HG02763 (cell line): ENCODE results near the gene ACTC1.
"Not testable (repeated sequence)": the region's sequence is repeated elsewhere in the genome, so short reads cannot be mapped to it uniquely, and the experiment has no call there.

ENCODE experiments used
- ATAC-seq: cut with Tn5 transposase; IDR thresholded peaks from one replicate; pipeline ENCODE4 v1.9.1; 2021; ENCODE audit warnings: mild to moderate bottlenecking, moderate library complexity; ENCODE audit not compliant: unreplicated experiment

Gene ACTC1

GRCh38 chr15:34795267-34796081 is at the start of gene ACTC1:
Gene ACTC1, minus strand, starts transcription at chr15:34795549. Its CDS starts 741 bp downstream, at chr15:34794808.
- ATAC-seq: no peak

- no peak for ATAC-seq
Observed at GRCh38 chr15:34841262-34841725, 45.9 kb upstream of the ACTC1 start.

- no peak for ATAC-seq
Observed at GRCh38 chr15:34838282-34838681, 42.9 kb upstream of the ACTC1 start.

- ATAC-seq: no peak
Observed at GRCh38 chr15:34837246-34838016, 42.1 kb upstream of the ACTC1 start.

- ATAC-seq: no peak
Observed at GRCh38 chr15:34828145-34828911, 33.0 kb upstream of the ACTC1 start.

GRCh38 chr15:34821831-34822230 is 26.5 kb upstream of the ACTC1 start:
- no peak for ATAC-seq

- no peak for ATAC-seq
Observed at GRCh38 chr15:34820110-34820509, 24.8 kb upstream of the ACTC1 start.

GRCh38 chr15:34818526-34818925 is 23.2 kb upstream of the ACTC1 start:
- no peak for ATAC-seq

- no peak for ATAC-seq
Observed at GRCh38 chr15:34815836-34816235, 20.5 kb upstream of the ACTC1 start.

GRCh38 chr15:34813446-34814190 is 18.3 kb upstream of the ACTC1 start:
- no peak for ATAC-seq

- ATAC-seq: not testable (repeated sequence)
Observed at GRCh38 chr15:34812868-34813365, 17.6 kb upstream of the ACTC1 start.

GRCh38 chr15:34812369-34812768 is 17.0 kb upstream of the ACTC1 start:
- no peak for ATAC-seq

GRCh38 chr15:34810443-34811129 is 15.2 kb upstream of the ACTC1 start:
- ATAC-seq: no peak

GRCh38 chr15:34809186-34809585 is 13.8 kb upstream of the ACTC1 start:
- ATAC-seq: no peak

GRCh38 chr15:34808016-34808415 is 12.7 kb upstream of the ACTC1 start:
- no peak for ATAC-seq

- not testable (repeated sequence) for ATAC-seq
Observed at GRCh38 chr15:34807241-34807640, 11.9 kb upstream of the ACTC1 start.

- ATAC-seq: no peak
Observed at GRCh38 chr15:34804776-34805175, 9.4 kb upstream of the ACTC1 start.

GRCh38 chr15:34804113-34804512 is 8.8 kb upstream of the ACTC1 start:
- ATAC-seq: no peak

- no peak for ATAC-seq
Observed at GRCh38 chr15:34802803-34803750, 7.7 kb upstream of the ACTC1 start.
